GM21526 (cell line): ENCODE measurements around the gene STX16.

Source experiments
- ATAC-seq: cut with Tn5 transposase; IDR thresholded peaks from one replicate; pipeline ENCODE4 v1.9.1; 2021; ENCODE audit warnings: moderate library complexity; ENCODE audit not compliant: unreplicated experiment, low FRiP score

Gene STX16

GRCh38 chr20:58618351-58619076 lies 32.6 kb upstream of the STX16 start:
- ATAC-seq: no peak

DNA sequence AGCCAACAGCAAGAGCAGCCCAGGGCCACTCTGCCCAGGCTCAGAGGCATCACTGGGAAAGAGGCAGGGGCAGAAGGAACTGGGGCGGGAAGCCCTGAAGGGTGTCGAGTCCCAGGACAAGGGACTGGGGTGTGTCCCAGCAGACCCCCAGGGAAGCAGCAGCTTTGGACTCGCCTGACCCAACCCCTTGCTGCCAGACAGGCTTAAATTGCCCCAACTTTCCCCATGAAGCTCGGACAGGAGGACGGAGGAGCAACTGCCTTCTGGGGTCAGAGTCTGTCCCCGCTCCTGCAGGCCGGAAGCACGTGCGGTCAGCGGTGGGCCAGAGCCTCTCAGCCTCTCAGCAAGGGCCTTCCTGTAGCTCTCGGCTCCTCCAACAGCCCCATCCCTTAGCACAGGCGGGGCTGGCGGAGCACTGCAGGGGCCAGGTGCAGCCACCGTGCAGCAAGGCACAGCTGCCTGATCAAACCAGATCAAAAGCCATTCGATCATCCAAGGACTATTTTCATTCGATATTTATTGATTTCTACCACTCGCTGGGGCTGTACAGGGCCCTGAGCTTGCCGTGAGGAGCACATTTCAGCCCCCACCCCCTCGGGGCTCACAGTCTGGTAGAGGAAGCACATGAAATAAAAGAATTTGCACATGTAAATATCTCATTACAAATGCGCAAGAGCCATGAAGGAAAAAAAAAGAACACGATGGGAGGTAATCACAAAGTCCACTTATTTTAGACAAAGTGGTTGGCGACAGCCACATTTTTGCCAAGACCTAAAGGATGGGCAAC lies 31.8 kb upstream of the STX16 start:
- ATAC-seq: no peak

DNA sequence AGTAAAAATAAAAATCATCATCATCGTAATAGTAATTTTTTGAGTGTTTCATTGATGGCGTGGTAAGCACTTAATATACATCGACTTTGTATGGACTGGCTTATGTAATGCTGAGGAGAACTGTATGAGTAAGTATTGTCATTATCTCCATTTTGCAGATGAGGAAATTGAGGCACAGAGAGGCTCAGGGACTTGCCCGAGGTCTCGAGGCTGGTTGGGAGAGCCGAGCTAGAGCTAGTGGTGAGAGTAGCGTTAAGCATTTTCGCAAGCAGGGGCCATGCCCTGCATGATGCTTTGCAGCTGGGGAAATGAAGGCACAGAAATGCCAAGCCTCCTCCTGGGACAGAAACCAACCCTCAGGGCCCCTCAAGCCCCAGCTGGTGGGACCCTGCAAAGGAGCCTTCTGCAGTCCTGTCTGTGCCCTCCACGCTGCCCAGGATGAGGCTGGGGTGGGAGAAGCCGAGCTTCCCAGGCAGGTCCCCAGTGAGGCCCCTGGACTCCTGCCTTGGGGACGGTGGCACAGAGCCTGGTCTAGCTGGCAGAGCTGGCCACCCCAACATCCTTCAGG lies 31.1 kb upstream of the STX16 start:
- no peak for ATAC-seq

DNA sequence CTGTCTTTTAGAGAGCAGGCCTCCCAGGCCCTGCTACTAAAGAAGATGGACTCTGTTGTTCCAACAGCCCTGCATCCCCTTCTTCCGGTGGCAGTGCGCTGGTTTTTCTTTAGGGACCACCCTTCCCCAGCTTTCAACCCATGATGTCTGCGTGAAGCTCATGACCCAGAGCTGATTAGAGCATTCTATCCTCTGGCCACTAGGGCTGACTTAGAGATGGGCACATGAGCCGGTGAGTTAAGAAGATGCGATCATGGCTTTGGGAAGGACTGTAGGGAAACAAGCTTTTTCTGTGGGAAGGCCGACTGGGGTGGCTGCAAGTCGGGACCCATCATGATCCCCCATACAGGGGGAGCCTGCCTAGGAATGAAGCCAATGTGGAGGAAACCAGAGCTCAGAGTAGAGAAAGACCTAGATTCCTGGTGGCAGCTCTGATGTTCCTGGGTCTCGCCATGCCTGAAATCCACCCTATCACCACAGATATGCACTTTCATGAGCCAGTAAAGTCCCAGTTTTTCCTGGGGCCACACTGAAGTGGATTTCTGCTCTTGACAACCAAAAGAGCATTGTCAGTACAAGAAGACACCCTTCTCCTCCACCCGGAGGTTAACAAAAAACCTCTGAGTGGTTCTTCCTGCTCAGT lies 29.1 kb upstream of the STX16 start:
- ATAC-seq: no peak

- ATAC-seq: no peak
Measured at GRCh38 chr20:58622671-58623578, 28.2 kb upstream of the STX16 start.

DNA sequence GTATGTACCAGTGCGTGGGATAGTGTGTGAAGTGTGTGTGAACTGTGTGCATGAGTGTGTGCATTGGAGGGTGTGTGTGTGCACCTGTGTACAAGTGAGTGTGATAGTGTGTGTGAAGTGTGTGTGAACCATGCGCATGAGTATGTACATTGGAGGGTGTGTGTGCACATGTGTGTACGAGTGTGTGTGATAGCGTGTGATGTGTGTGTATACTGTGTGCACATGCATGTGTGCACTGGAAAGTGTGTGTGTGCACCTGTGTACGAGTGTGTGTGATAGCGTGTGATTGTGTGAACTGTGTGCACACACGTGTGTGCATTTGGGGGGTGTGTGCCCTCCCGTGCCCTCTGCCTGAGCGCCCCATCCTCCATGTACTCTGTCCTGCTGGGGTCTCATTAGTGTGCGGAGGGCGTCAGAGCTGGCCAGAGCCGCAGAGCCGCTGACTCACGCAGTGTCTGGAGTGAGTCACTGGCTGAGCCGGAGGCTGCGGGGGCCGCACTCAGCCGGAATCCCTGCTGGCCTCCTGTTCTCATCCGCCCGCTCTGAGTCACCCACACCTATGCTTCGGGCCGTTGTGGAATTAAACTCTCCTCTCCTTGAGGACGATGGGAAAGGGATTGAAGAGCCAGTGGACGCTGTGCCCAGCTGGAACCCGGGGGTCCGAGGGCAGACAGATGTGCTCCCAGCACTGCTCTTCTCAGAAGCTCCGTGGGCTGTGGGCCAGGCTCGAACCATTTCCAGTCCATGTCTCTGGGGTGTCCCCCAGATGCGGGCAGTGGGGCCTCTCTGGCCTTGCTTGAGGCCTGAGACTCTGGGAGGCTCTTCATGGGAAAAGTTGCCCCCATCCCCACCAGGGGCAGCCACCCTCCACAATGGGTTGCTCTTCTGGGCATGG lies 27.3 kb upstream of the STX16 start:
- no peak for ATAC-seq

GRCh38 chr20:58624687-58625086 lies 26.4 kb upstream of the STX16 start:
- ATAC-seq: no peak

- ATAC-seq: no peak
Measured at GRCh38 chr20:58625585-58625984, 25.5 kb upstream of the STX16 start.

- ATAC-seq: no peak
Measured at GRCh38 chr20:58626051-58626450, 25.0 kb upstream of the STX16 start.

GRCh38 chr20:58627212-58628072 lies 23.6 kb upstream of the STX16 start:
- no peak for ATAC-seq

GRCh38 chr20:58628491-58629214 lies 22.4 kb upstream of the STX16 start:
- ATAC-seq: no peak

- ATAC-seq: no peak
Measured at GRCh38 chr20:58629215-58629580, 21.9 kb upstream of the STX16 start.

GRCh38 chr20:58630063-58630462 lies 21.0 kb upstream of the STX16 start:
- ATAC-seq: no peak

DNA sequence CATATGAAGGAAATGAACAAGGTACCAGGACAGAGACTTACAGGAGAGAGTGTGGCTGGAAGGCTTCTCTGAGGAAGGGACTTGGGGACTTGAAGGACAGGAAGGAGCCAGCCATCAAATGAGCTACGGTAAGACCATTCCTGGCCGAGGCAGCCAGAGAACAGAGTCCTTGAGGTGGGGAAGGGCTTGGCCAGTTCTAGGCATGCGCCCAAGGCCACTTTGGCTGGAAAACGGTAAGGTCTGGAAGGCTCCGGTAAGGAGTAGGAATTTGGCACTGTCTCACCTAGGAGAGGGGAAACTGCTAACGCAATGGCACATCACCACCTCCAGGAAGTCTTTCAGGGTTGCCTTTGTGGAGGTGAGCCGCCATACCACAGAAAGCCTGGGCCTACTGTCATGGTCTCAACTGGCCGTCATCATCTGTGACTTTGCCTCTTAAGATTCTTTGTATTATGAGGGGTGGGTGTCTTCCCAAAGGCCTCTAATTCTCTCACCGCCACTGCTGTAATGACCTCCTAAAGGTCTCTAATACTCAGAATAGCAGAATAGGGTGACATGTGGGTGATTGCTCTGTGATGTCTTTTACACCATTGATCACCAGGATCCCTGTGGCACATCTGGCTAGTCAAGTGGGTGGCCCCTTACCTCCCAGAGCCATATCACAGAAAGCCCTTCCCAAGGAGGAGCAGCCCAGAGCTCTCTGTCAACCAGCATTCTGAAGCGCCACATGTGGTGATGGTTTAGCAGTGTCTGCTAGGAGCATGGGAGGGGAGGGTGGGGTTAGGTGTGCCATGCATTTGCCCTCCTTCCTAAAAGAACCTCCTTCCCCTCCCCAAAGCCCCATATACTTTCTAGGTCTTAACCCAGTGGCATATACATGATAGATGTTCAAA lies 17.7 kb upstream of the STX16 start:
- ATAC-seq: no peak

- no peak for ATAC-seq
Measured at GRCh38 chr20:58634059-58634458, 17.0 kb upstream of the STX16 start.

DNA sequence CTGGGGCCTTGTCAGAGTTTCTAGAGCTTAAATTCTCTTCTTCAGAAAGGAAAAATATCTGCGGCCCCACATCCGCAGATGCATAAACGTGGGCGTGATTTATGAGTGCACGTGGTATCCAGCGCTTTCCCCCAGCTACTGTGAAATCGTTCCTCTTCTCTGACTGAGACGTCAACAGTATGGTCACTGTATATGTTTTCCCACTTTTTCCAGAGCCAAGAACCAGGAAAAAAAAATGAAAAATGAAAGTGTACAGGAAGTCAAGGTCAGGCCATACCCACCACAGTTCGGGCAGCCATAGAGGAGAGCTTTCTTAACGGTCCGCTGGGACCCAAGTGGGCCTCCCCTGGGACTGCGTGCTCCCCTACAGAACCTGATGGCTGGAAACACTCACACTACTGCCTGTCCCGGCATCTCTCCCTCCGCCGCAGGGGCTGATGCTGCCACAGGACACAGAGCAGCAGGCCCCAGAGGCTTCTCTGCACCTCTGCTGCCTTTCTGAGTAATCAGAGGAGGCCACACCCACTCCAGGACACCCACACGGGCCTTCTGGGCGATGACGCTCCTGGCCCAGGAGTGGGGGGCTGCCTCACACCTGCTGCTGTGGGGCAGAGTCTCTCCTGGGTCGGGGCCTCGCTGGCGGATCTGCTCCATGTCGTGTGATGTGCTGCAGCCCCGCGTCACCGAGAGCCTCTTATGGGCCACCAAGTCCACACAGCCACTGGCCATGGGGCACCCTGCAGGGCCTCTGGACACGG lies 16.4 kb upstream of the STX16 start:
- no peak for ATAC-seq
